ENCODE results near the gene CORO6. TPM values are rescaled to one million over a fixed set of nuclear protein-coding genes. Genes with fewer than 3 reads are reported as not detected.
A peak's percentile ranks its signal among the peaks of the same experiment; 100 is the strongest.

The CORO6 gene
- total and polyA plus RNA-seq, 2 experiments from 2014 or later: 2.6 to 5.2 TPM

DNA sequence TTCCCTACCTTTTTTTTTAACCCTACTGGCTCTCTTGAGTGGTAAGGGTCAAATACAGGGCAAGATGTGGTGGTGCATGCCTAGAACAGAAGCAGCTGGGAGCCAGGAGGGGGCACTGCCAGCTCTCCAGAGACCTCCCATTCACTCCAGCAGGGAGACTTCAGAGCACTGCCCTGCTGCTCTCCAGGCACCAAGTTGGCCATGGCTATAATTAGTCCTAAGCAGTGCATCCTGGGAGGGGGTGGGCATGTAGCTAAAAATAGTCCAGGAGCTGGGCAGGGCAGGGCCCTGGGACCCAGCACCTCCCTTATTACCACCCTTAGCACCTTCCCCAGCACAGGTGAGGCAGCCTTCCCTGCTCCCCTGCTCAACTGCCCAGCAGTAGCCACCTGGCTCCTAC is 3.5 kb downstream of the CORO6 start:
- H3K9me3 Mint-ChIP-seq: no peaks in the 10 kb centered on the region; the same call in 1 of the 3 replicates
- H3K27ac Mint-ChIP-seq: no peak overlapping the region
- 0 out of 2 replicates have a peak, but pooled peaks cover under 1% of the 10 kb centered on the region for H3K9me2 ChIP-seq (ENCODE audit: insufficient read depth)
- H3K27ac ChIP-seq (ENCODE audit: low read depth): no peak overlapping the region
- H3K36me3 Mint-ChIP-seq (ENCODE audit: low read depth): no peaks in the 10 kb centered on the region; the same call in 2 of the 3 replicates
- H3K4me1 ChIP-seq (ENCODE audit: insufficient read depth): peaks cover 38% of the 10 kb centered on the region
- H3K4me2 ChIP-seq: no peak overlapping the region
- no peaks in the 10 kb centered on the region for H3K36me3 ChIP-seq (ENCODE audit: insufficient read depth)
- peaks cover 67% of the 10 kb centered on the region for H3K27me3 Mint-ChIP-seq (ENCODE audit: insufficient read depth, low read depth, poor library complexity)
- peaks cover 90% of the 10 kb centered on the region for H3K27me3 ChIP-seq (ENCODE audit: insufficient read depth)
- DNase-seq (ENCODE audit: low spot score) (peak; percentile 66), ATAC-seq (no peak)
- H3F3A ChIP-seq (replicated peaks; ENCODE audit: low read depth): peaks cover 4% of the 10 kb centered on the region; the same call in 1 of the 2 replicates
- no peak overlapping the region for H3K4me3 ChIP-seq
- no peak overlapping the region for H3K4me3 Mint-ChIP-seq
- H2AFZ ChIP-seq: no peak overlapping the region
- TF ChIP-seq EZH2 (IDR thresholded peaks at IDR 0.05; ENCODE audit: low read depth, unreplicated experiment) (no peak), JUNB (IDR thresholded peaks at IDR 0.05; ENCODE audit: unreplicated experiment) (no peak)
- TF ChIP-seq, protein P1, sequence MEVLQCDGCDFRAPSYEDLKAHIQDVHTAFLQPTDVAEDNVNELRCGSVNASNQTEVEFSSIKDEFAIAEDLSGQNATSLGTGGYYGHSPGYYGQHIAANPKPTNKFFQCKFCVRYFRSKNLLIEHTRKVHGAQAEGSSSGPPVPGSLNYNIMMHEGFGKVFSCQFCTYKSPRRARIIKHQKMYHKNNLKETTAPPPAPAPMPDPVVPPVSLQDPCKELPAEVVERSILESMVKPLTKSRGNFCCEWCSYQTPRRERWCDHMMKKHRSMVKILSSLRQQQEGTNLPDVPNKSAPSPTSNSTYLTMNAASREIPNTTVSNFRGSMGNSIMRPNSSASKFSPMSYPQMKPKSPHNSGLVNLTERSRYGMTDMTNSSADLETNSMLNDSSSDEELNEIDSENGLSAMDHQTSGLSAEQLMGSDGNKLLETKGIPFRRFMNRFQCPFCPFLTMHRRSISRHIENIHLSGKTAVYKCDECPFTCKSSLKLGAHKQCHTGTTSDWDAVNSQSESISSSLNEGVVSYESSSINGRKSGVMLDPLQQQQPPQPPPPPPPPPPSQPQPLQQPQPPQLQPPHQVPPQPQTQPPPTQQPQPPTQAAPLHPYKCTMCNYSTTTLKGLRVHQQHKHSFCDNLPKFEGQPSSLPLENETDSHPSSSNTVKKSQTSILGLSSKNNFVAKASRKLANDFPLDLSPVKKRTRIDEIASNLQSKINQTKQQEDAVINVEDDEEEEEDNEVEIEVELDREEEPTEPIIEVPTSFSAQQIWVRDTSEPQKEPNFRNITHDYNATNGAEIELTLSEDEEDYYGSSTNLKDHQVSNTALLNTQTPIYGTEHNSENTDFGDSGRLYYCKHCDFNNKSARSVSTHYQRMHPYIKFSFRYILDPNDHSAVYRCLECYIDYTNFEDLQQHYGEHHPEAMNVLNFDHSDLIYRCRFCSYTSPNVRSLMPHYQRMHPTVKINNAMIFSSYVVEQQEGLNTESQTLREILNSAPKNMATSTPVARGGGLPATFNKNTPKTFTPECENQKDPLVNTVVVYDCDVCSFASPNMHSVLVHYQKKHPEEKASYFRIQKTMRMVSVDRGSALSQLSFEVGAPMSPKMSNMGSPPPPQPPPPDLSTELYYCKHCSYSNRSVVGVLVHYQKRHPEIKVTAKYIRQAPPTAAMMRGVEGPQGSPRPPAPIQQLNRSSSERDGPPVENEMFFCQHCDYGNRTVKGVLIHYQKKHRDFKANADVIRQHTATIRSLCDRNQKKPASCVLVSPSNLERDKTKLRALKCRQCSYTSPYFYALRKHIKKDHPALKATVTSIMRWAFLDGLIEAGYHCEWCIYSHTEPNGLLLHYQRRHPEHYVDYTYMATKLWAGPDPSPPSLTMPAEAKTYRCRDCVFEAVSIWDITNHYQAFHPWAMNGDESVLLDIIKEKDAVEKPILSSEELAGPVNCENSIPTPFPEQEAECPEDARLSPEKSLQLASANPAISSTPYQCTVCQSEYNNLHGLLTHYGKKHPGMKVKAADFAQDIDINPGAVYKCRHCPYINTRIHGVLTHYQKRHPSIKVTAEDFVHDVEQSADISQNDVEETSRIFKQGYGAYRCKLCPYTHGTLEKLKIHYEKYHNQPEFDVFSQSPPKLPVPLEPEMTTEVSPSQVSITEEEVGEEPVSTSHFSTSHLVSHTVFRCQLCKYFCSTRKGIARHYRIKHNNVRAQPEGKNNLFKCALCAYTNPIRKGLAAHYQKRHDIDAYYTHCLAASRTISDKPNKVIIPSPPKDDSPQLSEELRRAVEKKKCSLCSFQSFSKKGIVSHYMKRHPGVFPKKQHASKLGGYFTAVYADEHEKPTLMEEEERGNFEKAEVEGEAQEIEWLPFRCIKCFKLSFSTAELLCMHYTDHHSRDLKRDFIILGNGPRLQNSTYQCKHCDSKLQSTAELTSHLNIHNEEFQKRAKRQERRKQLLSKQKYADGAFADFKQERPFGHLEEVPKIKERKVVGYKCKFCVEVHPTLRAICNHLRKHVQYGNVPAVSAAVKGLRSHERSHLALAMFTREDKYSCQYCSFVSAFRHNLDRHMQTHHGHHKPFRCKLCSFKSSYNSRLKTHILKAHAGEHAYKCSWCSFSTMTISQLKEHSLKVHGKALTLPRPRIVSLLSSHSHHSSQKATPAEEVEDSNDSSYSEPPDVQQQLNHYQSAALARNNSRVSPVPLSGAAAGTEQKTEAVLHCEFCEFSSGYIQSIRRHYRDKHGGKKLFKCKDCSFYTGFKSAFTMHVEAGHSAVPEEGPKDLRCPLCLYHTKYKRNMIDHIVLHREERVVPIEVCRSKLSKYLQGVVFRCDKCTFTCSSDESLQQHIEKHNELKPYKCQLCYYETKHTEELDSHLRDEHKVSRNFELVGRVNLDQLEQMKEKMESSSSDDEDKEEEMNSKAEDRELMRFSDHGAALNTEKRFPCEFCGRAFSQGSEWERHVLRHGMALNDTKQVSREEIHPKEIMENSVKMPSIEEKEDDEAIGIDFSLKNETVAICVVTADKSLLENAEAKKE (CRISPR knock-in tag; IDR thresholded peaks at IDR 0.05): no peak
- TF ChIP-seq, protein P2, sequence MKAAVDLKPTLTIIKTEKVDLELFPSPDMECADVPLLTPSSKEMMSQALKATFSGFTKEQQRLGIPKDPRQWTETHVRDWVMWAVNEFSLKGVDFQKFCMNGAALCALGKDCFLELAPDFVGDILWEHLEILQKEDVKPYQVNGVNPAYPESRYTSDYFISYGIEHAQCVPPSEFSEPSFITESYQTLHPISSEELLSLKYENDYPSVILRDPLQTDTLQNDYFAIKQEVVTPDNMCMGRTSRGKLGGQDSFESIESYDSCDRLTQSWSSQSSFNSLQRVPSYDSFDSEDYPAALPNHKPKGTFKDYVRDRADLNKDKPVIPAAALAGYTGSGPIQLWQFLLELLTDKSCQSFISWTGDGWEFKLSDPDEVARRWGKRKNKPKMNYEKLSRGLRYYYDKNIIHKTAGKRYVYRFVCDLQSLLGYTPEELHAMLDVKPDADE (IDR thresholded peaks at IDR 0.05): no peak
- TF ChIP-seq, protein P3, sequence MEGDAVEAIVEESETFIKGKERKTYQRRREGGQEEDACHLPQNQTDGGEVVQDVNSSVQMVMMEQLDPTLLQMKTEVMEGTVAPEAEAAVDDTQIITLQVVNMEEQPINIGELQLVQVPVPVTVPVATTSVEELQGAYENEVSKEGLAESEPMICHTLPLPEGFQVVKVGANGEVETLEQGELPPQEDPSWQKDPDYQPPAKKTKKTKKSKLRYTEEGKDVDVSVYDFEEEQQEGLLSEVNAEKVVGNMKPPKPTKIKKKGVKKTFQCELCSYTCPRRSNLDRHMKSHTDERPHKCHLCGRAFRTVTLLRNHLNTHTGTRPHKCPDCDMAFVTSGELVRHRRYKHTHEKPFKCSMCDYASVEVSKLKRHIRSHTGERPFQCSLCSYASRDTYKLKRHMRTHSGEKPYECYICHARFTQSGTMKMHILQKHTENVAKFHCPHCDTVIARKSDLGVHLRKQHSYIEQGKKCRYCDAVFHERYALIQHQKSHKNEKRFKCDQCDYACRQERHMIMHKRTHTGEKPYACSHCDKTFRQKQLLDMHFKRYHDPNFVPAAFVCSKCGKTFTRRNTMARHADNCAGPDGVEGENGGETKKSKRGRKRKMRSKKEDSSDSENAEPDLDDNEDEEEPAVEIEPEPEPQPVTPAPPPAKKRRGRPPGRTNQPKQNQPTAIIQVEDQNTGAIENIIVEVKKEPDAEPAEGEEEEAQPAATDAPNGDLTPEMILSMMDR (conservative IDR thresholded peaks at IDR 0.05; ENCODE audit: low read depth in 2 of 2): peak; percentile 41 to 61
- peaks cover 46% of the 10 kb centered on the region for H3K4me1 Mint-ChIP-seq
- no peaks in the 10 kb centered on the region for H3K79me2 ChIP-seq (replicated peaks; ENCODE audit: insufficient read depth)
- peaks cover 5% of the 10 kb centered on the region; the same call in 1 of the 2 replicates for H4K20me1 ChIP-seq (replicated peaks; ENCODE audit: insufficient read depth)
